GM21447 (cell line): ENCODE results near the gene ADISSP.
A peak's percentile ranks its signal among the peaks of the same experiment; 100 is the strongest.
"Not testable (repeated sequence)": the region's sequence is repeated elsewhere in the genome, so short reads cannot be mapped to it uniquely, and the experiment has no call there.

ENCODE experiments used
- ATAC-seq: cut with Tn5 transposase; IDR thresholded peaks from one replicate; pipeline ENCODE4 v1.9.1; 2021; ENCODE audit not compliant: unreplicated experiment

Gene ADISSP

DNA sequence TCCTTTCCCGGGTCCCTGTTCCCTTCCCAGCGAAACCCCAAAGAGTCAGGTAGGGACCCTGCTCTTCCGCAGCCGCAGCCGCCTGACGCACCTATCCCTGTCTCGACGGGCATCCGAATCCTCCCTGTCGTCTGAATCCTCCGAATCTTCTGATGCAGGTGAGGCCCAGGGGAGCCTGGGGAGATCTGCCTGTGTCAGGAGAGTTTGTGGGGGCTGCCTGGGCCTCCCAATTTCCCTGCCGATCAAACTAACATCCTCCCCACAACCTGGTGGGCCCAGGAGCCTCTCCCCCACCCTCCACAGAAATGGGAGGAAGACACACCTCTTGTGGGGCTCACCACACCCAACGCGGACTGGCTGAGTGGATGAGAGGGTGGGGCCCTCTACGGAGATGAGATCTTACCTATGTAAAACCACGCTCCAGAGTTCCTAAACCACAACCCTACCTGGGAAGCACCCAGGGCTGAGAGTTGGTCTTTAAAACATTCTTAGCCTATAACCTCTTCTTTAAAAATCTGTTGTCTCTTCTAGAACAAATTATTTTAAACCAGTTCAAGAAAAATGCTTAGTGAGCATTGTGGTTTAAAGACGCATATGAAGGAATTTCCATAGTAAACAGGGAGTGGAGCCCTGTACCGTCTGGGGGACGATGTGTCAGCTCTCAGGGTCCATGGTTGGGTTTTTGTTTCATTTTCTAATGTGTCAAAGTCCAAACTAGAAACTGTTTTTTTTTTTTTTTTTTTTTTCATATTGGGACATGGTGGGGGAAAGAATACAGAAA, 30.2 kb upstream of the ADISSP start:
- no peak for ATAC-seq

DNA sequence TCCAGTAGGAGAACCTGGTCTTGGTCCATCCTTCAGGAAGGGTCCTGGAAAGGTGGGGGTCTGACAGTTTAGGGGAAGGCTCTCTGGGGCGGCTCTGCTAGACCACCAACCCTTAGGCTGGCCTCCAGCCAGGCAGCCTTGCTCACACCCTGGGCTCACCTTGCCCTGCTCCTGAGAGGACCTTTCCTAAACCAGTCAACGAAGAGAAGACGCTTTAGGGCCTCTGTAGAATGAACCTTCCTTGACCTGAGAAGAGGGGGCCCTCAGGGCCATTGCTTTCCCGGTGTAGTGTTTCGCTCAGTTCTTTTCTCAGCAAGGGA, 29.6 kb upstream of the ADISSP start:
- no peak for ATAC-seq

DNA sequence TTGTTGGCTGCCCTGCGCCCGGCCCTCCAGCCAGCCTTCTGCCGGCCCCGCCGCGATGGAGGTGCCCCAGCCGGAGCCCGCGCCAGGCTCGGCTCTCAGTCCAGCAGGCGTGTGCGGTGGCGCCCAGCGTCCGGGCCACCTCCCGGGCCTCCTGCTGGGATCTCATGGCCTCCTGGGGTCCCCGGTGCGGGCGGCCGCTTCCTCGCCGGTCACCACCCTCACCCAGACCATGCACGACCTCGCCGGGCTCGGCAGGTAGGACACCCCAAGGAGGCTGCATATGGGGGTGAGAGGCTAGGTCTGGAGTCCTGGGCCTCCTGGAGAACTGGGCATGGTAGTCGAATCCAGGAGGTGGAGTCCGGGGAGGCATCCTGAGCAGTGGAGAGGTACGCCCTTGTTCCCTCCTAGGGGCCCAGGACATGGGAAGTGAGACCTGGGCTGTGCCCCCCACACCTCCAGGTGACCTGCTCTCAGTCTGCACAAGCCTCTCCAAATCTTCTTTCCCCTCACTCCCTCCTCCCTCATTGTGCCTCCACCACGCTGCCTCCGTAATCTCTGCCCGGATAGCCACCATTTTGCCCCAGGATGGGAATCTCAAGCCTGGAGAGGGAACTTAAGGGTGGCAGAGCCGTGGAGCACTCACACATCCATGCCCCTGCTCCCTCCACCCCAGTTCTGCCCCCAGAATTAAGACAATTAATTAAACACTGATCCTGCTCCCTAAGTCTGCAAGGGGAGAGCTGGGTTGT, 29.1 kb upstream of the ADISSP start:
- no peak for ATAC-seq

DNA sequence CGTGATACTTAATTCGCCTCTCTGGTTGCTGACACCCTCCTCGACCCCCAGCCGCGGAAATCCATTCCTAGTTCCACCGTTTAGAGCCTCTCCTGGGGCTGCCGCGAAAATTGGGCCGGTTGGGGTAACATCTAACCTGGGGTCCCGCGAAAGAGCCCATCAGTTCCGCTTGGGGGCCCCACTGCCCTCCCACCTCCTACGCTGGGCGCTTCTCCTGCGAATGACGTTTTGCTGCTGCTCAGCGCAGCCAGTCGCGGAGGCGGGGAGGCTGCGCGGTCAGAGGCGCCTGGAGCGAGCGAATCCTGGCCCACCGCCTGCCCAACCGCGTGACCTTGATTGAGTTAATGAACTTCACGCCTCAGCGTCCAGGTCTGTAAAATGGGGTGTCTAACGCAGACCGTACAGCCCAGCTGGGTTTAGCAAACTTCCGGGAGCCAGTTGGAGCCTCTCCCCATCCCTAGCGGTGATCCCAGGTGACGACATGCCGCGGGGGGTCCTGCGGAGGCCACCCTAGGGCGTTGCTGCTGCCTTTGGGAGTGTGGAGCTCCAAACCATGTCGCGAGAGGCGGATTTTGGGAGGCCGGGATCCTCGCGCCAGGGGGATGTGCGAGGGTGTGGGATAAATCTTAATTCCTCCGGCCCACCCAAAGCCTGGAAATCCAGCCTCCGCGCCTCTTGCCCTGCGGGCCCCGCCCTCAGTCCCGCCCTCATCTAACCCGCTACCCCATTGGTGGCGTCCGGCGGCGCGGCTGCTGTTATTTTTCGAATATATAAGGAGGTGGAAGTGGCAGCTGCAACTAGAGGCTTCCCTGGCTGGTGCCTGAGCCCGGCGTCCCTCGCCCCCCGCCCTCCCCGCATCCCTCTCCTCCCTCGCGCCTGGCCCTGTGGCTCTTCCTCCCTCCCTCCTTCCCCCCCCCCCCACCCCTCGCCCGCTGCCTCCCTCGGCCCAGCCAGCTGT, 28.2 kb upstream of the ADISSP start, which contains the start of gene CDC25B:
CDC25B (plus strand) TSS at position 800 of the 958 bp plus-strand sequence. CDS start 222 bp downstream, outside the sequence.
- peak; percentile 71 for ATAC-seq

DNA sequence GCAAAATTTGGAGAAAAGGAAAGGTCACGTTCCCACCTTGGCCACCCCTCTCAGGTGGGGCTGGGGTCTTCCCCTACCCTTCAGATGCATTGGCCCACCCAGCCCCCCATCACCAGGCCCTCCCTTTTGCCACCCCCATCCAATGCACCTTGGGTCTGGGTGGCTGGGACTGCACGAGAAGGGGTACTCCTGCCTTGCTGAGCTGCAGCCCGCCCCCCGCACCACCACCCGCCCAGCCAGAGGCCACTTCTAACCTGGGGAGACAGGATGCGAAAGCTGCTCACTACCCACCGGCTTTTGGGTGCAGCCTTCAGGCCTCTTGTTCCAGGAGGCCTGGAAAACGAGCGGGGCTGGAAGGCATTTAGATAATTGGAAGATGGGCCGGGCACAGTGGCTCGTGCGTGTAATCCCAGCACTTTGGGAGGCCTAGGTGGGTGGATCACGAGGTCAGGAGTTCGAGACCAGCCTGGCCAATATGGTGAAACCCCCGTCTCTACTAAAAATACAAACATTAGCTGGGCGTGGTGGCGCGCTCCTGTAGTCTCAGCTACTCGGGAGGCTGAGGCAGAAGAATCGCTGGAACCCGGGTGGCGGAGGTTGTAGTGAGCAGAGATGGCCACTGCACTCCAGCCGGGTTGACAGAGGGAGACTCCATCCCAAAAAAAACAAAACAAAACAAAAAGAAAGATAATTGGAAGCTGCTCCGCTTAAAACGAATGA, 27.3 kb upstream of the ADISSP start:
- ATAC-seq = no peak

DNA sequence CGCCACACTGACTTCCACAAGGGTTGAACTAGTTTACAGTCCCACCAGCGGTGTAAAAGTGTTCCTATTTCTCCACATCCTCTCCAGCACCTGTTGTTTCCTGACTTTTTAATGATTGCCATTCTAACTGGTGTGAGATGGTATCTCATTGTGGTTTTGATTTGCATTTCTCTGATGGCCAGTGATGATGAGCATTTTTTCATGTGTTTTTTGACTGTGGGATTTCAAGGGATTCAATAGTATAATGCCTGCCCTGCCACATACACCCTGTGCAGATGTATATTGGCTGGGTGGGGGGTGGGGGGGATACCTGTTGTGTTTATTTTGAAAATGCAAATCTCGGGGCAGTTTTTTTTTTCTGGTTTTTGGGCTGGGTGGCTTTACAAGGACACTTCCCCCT, 26.6 kb upstream of the ADISSP start:
- ATAC-seq = not testable (repeated sequence)

DNA sequence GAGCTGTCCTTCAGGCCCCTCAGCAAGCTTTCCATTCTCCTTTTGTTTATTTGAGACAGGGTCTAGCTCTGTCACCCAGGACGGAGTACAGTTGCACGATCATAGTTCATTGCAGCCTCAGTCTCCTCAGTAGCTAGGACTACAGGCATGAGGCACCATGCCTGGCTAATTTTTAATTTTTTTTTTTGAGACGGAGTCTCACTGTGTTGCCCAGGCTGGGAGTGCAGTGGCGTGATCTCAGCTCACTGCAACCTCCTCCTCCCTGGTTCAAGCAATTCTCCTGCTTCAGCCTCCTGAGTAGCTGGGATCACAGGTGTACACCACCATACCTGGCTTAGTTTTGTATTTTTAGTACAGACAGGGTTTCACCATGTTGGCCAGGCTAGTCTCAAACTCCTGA, 21.6 kb upstream of the ADISSP start:
- ATAC-seq = not testable (repeated sequence)

DNA sequence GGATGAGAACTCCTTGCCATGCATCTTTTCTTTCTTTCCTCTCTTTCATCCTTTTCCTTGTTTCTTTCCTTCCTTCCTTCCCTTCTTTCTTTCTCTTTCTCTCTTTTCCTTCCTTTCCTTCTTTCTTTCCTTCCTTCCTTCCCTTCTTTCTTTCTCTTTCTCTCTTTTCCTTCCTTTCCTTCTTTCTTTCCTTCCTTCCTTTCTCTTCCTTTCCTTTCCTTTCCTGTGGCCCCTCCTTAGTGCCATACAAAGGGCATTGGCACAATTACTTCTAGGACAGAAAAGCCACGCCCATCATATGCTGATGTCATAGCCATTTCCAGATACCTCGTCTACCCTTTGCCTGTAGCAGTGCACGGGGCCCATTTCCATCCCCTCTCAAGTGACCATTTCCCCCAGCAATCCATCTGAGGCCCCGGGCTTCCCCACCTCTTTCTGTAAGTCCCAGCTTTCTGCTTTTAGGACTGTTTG, 21.2 kb upstream of the ADISSP start:
- ATAC-seq = no peak

DNA sequence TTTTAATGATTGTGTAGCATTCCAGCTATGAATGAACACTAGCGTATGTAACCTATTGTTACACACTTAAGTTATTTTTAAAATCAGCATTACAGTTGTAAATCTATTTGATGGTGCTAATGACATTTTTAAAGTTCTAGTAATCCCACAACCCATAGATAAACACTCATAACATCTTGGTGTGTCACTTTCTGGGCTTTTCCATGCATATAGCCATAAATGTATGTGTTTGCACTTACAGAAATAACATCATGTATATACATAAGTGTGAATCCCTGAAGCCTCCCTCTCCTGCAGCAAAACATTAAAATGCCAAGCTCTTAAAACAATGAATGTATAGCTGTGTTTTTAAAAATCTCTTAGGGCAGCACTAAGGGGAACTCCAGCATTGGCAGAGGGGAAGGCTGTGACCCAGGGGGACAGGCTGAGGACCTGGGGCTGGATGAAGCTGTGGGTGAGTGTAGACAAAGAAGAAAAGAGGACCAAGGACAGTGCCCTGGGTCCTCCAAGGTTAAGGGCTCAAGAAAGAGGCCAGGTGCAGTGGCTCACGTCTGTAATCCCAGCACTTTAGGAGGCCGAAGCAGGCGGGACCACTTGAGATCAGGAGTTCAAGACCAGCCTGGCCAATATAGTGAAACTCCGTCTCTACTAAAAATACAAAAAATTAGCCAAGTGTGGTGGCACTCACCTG, 19.9 kb upstream of the ADISSP start:
- ATAC-seq = no peak

DNA sequence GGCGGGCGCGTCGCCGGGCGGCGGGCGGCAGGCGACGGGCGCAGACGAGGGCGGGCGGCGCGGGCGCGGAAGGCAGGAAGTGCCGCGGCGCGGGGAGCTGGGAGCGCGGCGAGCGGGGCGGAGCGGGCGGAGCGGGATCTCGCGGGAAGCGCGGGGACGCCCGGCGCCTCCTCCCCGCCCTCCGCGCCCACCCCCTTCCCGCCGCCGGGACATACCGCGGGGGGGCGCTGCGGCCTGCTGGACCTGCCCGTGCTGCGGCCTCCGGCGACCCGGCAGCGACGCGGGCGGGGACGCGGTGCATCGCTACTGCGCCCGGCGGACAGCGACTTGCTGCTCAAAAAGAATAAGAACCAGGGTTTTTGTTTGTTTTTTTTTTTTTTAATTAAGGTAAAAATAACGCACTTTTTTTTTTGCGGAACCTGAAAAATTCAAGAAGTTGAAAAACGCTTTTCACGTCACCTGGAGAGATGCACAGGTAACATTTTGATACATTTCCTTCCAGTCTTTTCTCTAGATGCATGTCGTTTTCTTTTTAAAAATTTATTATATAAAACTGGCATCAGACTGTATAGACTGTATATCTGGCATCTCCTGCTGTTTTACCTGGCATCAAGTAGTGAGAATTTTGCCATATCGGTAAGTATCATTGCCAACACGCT, 19.2 kb upstream of the ADISSP start, which contains the start of gene CENPB:
CENPB (minus strand) TSS at position 76 of the 659 bp plus-strand sequence. CDS start 257 bp downstream, outside the sequence.
- peak; percentile 62 for ATAC-seq

DNA sequence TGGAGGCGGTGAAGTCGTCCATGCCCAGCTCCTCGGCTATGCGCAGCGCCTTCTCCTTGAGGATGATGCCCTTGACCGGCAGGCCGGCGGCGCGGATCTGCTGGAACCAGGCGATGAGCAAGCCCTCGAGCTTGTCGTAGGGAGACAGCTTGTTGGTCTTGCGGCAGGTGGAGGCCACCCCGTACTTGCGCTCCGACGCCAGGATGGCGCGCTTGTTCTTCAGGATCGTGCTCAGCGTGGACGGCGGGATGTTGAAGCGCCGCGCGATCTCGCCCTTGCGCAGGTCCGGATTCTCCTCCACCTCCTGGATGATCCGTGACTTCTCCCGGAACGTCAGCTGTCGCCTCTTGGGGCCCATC, 18.6 kb upstream of the ADISSP start:
- ATAC-seq = peak; percentile 27

DNA sequence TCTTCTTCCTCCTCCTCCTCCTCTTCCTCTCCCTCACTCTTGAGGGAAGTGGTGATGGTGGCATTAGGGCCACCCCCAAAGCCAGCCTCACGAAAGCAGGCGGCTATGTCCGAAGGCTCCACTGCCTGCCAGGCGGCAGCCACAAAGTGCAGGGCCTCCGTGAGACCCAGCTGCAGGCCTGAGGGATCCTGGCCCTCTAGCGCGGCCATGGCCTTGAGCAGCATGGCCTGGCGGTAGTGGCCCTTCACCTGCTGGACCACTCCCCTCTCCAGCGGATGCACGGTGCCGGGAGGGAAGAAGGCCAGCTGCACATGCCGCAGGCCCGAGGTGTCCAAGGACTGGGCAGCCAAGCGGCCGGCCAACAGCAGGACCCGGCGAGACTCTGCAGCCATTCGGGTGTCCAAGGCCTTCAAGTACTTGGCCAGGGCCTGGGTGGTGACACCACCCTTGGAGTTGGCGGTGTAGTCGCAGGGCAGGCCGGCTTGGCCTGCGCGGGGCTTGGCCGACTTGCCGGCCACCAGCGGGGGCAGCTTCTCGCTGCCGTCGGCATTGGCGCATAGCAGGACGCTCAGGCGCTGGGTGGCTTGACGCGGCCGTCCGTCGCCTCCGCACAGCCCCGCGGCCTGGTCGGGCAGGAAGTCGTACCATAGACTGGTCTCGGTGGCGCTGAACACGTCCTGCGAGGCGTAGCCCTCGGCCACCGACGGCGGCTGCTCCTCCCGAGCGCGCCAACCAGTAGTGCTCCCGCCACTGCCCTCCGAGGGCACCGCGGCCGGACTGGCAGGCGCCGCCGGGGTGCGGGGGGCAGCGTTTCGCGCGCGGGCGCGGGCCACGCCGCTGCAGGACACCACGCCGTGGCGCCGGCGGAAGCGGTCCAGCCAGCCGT, 17.9 kb upstream of the ADISSP start:
- ATAC-seq = no peak

DNA sequence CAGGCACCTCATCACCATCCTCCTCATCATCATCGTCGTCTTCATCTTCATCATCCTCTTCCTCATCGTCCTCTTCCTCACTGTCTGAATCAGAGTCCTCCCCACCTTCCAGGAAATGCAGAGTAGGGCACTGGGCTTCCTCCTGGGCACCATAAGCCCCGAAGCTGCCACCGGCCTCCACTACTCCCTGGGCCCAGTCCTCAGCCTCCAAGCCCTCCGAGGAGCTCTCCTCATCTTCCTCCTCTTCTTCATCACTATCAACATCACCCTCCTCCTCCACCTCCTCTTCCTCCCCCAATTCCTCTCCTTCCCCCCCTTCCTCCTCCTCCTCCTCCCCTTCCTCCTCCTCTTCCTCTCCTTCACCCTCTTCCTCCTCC, 17.3 kb upstream of the ADISSP start:
- ATAC-seq = no peak

DNA sequence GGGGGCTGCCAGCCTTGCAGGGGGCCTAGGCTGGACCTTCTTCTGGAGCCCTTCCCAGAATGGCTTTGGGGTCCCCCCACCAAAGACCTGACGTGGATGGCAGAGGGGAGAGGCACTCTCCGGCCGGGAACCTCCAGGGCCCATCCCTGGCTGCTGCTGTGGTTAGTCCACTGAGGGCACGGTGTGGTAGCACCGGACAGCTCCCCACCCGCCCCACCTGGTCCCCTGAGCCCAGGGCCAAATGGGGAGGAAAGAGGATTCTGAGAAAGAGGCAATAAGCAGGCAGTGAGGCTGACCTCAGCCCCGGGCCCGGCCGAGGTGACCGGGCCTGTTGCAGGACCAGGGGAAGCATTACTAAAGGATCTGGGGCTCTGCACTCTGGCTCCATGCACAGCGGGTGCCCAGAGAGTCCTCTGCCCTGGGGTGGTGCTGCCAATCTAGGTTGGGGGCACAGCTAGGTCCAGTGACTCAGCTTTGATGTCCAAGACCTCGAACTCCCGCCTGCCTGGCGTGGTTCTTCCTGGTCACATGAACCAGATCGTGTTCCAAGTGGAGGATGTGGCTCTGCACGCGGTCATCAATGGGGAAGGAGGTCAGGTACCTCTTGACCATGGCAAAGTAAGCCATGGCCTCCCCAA, 16.8 kb upstream of the ADISSP start:
- no peak for ATAC-seq

DNA sequence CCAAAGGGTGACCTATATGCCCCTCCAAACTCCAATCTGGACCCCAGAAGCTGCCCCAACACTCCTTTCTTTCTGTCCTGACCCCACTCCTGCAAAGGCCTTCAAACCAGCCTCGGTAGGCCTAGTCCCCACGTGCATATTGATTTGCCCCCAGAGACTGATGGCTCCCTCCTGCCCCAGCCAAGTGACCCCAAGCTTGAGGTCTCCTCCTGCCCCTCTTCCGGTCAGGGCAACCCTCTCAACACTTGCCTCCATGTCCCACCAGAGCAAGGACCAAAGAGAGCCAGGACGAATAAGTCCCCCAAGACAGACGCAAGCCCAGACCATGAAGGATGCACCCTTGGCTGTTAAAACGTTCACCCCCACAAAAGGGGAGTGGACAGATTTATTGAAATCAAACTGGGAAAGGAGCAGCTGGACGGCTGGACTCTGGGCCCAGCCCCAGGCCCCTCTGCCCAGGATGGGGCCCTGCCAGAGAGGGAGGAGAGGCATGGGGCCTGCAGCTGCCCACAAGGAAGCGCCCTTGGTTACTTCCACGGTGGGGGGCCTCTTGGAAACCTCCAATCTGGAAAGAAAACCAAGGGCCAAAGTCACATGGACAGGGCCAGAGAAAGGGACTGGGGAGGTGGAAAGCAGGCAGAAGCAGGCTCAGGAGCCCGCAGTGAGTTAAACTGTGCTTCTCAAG, 16.1 kb upstream of the ADISSP start:
- ATAC-seq = no peak

DNA sequence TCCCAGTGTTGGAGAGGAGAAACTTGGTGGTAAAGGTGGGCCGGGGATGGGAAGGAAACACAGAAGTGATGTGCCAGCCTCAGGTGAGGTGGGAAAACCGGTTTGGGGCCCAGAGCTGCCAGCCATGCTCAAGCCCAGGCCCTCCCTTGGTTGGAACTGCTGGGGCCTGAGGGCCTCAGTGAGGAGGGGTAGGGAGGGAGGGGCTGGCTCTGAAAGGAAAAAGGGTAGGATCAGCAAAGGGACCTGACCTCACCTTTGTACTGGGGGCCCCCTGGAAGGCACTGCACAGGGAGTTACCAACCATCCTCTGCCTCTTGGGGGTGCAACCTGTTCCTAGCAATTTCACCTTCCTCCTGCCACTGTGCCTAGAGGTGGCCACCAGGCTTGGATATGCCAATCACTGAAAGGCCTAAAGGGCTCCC, 15.5 kb upstream of the ADISSP start:
- ATAC-seq = no peak

DNA sequence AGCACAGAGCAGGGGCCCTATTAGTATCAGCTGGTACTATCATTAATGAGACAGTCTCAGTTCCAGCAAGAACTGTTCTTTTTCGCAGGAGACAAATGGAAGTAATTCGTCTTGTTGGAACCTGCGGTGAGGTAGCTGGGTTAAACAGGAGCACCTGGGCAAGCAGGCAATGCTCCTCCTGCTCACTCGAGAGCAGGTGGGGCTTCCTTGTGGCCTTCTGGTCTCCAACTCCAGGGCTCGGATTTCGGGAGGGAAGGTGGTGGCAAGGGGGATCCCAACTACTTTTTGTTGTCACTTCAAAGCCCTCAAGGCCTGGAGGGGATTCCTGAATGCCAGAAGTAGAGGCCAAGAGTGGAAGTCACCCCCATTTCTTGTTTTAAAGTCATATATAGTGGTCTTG, 15.0 kb upstream of the ADISSP start:
- no peak for ATAC-seq
